SHP77 treated with DMSO at 0.1 percent for 48 hours (cell line): ENCODE results near the gene VPS37C.
"Not testable (repeated sequence)": the region's sequence is repeated elsewhere in the genome, so short reads cannot be mapped to it uniquely, and the experiment has no call there.

Experiments used
- DNase-seq: peaks from one replicate; lab custom pipeline; 2025; lab: John Stamatoyannopoulos, UW

VPS37C gene

DNA sequence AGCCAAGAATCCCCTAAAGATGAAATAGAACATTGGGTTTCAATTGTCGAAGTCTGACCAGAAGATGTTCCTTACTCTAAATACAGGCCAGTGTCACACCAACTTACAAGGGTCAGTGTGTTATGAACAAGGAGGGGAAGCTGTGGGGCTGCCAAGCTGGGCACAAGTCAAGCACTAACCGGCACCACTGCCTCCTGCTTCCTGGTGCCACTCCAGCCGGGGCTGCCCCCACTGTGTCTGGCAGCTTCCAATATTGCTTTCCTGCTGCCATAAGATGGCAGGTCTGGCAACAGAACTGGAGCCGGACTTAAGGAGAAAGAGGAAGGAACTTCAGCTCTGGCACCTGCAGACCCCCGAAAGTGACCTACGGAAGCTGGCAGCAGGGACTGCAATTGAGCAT, 13.7 kb upstream of the VPS37C start:
- DNase-seq: no peak

DNA sequence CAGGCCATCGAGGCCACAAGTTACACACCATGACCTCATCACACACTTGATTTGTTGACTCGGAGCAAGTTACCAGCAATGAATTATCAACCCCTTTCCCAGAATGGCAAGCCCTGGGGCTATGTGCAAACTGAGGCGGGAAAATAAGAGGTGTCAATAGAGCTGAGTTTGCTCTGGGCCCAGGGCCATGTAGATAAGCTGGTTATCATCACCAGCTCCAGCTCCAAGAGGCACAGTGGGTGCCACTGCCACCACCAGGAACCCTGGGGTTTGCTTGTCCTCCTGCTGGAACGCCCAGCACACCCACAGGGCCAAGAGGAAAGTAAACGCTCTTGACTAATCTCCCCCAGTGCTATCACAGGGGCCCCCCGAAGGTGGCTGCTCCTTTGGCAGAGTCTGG, 13.0 kb upstream of the VPS37C start:
- DNase-seq: no peak

DNA sequence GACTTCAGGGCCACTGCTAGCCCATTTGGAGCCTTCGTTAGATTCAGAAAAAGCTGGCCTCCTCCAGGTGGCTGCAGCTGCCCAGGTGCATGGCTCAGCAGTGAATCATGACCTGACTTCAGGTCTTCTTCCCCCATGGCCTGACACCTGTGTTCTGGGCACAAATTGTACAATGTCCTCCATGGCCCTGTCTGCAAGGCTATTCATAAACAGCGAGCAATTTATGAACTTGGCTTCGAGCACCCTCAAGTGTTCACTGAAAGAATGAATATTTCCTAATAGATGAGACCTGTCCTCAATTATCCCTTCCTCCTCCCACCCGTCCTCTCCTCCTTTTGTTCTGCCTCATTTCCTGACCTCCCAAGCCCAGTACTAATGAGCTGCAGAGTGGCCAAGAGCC, 12.2 kb upstream of the VPS37C start:
- no peak for DNase-seq

DNA sequence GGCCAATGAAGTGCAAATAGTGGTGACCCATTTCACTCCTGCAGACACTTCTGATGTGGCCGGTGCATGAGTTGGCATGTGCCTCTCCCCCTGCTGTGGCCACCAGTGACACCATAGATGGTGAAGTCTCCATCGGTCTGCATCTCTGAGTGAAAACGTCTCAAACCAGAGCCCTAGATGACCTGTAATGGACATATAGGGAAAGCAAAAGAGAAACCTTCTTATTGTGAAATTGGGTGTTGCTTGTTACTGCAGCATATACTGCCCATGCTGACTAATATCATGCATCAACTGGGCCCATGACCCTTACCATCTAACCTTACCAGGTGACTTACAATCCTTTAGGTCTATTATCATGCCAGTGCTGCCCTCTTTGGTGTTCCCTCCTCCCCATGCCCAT, 11.7 kb upstream of the VPS37C start:
- DNase-seq: no peak

DNA sequence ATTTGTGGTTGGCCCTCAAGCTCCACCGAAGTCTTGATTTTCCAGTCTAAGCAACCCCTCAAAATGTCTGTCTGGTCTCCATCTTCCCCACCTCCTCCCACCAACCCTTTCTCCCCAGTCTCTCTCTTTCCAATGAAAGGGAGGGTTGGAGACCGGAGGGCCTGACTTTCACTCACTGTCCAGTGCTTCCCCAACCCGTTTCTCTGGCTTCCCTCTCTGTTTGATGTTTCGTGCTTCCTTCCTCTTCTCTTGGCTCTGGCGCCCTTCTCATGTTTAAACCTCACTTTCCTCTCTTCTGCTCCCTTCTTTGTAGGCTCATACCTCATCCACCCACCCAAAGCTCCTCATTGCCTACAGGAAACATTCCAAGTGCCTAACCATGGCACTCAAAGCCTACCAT, 11.1 kb upstream of the VPS37C start:
- DNase-seq: no peak

DNA sequence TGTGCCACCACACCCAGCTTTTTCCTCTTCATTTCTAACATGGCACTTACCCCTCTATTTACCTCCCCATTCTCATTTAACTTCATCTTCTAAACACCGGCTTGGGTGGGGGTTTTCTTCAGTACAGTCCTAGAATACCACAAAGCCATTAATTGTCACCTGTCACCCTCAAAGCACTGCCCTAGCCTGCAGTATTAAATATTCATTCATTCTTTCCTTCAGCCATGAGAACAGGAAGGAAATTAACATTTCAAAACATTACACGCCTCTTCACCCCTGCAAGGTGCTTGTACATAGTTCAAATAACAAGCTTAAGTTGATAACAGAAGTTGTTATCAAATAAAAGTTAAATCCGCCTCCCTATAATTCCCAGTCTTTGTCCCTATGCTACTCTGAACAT, 10.7 kb upstream of the VPS37C start:
- no peak for DNase-seq

DNA sequence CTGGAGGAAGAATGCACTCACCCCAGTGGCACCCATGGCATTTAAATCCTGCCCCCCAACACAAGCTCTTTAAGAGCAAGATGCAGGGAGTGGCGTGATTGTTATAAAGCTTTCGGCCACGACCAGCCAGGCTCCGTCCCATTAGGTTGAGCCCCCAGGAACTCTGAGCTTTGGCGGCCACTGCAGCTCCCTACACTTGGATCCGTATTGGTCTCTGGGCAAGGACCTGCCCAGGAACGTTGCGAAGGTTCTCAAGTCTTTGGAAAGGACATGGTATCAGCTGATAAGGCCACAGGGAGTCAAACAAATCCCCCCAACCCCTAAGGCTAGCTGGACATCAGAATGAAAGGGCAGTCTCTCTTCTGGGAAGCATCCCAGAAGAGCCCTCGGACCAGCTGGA, 9.3 kb upstream of the VPS37C start:
- DNase-seq: no peak

DNA sequence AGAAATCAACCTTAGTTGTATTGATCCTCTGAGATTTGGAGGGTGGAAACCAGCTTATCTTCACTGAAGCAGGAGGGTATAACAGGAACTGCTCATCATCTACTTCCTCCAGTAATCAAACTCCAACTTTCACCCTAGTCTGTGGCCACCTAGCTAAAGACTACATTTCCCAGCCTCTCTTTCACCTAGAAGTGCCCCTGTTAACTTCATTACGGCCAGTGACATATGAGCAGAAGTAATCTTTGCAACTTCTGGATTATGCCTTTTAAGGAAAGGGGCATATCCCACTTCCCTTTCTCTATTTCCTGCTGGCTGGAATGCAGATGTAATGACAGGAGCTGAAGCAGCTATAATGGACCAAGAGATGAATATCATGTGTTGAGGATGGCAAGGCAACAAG, 7.6 kb upstream of the VPS37C start:
- no peak for DNase-seq

DNA sequence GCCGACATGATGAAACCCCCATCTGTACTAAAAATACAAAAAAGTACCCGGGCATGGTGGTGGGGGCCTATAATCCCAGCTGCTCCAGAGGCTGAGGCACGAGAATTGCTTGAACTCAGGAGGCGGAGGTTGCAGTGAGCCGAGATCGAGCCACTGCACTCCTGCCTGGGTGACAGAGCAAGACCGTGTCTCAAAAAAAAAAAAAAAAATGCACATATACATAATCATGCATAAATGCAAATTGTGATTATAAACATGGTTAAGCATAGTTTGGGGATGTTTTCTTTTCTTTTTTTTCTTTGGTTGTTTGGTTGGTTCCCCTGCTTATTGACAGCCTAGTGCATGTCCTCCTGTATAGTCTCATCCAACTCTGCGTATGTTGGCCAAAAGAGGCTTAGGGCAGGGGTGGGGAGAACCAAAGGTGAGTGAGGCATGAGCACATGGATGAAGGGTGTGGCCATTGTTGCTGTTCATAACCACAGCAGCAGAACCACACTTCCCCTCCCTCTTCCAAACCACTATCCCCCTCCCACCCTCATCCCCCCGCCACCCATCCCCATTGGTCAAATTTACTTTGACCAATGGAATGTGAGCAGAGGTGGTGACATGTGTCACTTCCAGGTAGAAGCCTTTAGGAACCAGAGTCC, 6.9 kb upstream of the VPS37C start:
- DNase-seq: no peak

DNA sequence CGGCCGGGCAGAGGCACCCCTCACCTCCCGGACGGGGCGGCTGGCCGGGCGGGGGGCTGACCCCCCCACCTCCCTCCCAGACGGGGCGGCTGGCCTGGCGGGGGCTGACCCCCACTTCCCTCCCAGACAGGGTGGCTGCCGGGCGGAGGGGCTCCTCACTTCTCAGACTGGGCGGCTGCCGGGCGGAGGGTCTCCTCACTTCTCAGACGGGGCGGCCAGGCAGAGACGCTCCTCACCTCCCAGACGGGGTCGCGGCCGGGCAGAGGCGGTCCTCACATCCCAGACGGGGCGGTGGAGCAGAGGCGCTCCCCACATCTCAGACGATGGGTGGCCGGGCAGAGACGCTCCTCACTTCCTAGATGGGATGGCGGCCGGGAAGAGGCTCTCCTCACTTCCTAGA, 5.1 kb upstream of the VPS37C start:
- not testable (repeated sequence) for DNase-seq

DNA sequence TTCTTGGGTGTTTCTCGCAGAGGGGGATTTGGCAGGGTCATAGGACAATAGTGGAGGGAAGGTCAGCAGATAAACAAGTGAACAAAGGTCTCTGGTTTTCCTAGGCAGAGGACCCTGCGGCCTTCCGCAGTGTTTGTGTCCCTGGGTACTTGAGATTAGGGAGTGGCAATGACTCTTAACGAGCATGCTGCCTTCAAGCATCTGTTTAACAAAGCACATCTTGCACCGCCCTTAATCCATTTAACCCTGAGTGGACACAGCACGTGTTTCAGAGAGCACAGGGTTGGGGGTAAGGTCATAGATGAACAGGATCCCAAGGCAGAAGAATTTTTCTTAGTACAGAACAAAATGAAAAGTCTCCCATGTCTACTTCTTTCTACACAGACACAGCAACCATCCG, 4.6 kb upstream of the VPS37C start:
- not testable (repeated sequence) for DNase-seq

DNA sequence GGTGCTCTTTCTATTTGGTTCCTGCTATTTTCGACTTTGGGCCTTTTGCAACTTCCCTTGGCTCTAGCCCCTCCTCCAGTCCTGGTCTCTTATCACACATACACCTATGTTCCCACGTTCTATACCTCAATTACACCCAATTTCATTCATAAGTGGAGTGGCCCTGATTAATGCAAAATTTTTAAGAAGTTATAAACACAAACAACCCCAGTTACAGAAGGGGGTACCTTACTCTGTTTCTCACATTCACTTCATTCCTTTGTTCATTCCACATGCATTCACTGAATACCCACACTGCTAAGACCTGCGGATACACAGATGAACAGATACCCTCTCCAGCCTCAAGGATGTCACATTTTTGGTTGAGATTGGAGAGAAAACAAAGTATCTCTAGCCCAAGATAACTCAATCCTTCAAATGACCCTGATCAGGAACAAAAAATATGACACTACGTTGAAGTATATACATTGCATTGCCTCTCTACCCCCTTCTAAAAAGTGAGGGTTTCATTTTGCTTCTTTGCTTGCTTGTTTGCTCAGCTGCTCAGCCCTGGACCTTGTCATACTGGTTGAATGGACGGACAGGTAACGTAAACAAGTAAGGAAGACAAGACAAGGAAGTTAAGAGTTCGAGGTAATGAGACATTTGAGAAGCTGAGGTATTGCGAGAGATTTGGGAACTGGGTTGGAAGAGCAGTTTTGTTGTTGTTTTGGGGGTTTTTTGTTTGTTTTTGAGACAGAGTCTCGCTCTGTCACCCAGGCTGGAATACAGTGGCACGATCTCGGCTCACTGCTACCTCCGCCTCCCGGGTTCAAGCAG, 3.6 kb upstream of the VPS37C start:
- peak; percentile 34 for DNase-seq

DNA sequence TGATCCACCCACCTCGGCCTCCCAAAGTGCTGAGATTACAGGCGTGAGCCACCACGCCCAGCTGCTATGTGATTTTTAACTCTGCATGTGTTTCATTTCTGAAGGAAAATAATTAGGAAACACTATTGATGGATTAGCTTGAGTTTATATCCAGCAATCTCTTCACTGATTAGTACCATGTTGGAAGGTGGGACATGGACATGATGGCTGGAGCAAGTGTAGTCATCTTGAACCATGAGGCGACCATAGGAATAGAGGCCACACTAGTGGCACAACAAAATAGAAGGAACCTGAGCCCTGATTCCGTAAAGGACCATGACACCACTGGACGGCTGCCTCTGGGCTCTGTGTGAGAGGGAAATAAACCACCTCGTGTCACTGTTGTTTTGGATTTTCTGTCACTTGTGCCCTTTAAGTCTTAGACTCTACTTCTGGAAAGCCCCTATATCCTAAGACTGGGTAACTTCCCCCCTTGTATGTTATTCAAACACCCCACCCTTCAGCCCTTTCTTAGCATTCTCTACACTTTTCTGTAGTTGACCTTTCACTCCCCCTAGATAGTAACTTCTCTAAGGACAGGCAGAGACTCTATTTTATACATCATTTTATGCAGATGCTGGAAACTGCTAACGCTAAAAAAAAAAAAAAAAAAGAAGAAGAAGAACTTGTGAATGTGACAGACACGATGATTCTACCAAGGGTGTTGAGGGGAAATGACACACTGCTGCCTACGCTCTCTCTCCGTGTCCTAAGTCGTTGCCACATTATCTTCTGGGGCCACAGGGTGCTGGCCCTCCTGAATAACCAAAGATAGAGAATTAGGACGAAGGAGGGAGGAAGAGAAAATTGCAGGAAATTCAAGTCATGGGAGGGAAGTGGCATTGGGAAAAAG, 2.7 kb upstream of the VPS37C start:
- no peak for DNase-seq

DNA sequence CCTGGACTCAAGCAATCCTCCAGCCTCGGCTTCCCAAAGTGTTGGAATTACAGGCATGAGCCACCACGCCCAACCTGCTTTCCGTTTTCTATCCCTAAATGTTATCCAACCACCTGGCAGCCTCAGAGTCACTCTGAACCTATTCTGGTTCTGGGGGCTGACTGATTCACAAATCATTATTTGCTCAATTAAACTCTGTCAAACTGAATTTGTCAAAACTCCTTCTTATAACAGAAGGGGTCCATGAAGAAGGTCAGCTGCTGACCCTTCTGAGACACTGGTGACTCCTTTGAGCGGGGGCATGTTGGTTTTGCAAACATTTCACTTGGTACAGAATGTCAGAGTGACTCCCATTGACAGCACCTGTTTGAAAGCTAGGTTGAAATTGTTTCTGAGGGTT, 1.8 kb upstream of the VPS37C start:
- no peak for DNase-seq

DNA sequence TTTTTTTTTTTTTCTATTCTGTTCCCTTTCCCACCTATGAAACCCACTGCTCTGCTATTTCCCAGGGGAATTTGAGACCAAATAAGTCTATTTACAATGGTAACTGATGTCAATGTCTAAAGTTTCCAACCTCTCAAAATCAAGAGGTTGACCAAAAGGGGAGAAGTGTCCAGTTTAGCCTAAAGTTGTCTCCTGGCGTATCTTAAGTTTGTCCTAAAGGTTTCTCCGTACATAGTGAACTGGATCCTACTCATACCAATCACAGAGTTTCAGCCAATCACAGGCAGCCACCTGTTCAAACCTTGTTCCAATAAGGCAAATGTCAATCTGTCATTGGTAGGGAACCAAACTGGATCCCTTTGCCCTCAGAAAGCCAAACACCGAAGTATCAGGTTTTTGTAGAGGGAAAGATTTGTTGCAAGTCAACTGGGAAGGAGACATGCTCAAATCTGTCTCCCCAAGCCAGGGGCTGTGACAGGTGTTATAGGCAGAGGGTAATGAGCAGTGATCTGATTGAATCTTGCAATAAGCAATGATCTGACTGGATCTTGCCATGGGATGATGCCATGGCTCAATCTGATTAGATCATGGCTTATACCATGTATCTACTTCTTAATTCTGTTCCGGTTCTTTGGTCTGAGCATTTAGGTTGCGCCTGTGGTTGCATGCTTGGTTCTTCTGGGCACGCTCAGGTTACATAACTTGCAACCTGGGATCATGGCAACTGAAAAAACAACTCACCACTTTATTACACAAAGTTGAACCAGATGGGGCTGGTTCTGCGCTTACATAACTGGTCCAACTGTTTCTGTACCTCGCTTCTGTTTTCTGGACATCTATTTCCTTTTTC, 1.1 kb upstream of the VPS37C start:
- DNase-seq: peak; percentile 47

DNA sequence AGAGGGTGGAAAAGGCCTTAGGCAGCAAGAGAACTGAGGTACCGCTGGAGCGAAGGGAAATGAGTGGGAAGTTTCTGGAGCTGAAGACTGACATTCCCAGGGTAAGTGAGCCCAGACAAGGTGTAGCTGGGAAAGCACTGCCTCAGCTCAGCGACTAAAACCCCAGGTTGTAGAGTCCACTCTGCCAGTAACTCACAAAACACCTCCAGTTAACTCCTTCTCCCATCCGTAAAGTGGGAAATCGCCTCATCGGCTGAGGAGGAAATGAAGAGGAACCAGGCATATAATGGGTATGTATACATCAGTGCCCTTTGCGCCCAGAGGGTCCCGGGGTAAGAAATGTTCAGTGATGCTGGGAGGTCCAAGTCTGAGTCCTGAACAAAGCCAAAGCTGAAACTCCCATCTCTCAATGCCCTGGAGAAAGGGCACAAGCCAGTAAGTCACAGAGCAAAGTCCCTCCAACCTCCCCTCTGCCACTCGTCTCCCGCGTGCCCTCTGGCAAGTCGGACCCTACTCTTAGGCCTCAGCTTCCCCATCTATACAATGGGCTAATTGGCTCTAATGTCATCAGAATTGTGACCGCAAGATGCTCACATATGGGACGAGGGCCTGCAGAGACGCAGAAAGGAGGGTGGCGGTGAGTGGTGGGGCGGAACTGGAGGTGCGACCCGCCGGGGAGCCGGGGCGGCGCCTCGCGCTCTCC, 588 bp downstream of the VPS37C start:
- no peak for DNase-seq

DNA sequence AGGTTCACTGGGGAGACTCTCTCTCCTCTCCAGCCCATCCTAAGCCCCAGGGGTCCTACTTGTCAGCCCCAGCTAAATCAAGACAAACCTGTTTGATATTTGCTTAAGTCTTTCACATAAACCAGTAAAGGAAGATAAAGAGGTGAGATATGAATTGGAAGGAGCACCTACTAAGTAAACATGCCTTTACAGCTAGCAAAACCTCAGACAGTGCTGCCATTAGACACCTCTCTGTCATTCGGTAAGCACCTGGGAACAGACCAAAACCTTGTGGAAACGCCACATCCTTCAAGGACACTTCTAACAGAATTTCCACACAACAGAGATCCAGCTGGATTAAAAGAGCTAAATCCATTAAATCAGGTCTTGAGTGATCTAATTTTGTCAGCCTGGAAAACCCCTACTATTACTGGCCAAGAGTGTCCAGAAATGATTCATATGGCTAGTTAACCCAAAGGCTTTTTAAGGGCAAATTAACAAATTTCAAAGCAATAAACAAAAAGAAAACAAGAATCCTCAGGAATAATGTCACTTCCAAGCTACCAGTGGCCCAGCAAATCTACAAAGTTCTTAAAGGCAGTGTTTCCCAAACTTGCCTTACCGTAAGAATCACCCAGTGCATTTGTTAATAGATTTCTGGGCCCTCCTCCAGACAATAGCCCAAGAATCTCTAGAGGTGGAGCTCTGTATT, 2.4 kb downstream of the VPS37C start:
- no peak for DNase-seq

DNA sequence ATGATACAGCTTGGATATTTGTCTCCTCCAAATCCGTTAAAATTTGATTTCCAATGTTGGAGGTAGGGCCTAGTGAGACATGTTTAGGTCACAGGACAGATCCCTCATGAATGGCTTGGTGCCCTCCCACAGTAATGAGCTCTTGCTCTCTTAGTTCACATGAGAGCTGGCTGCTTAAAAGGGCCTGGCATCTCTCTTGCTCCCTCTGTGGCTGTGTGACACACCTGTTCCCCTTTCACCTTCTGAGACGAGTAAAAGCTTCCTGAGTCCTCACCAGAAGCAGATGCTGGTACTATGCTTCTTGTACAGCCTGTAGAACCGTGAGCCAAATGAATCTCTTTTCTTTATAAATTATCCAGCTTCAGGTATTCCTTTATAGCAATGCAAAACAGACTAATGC, 3.5 kb downstream of the VPS37C start:
- DNase-seq: no peak

DNA sequence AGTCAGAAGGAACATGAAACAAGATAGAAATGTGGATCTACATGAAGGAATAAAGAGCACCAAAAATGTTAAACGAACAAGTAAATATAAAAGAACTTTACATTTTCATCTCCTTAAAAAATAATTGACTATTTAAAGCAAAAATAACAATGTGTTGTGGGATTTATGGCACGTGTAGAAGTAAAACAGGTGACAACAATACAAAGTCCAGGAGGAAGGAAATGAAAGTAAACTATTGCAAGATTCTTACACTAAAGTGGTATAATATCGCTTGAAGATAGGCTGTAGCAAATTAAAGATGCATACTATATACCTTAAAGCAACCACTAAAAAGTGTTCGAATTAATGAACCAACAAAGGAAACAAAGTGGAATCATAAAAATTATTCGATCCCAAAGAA, 5.5 kb downstream of the VPS37C start:
- DNase-seq: no peak

DNA sequence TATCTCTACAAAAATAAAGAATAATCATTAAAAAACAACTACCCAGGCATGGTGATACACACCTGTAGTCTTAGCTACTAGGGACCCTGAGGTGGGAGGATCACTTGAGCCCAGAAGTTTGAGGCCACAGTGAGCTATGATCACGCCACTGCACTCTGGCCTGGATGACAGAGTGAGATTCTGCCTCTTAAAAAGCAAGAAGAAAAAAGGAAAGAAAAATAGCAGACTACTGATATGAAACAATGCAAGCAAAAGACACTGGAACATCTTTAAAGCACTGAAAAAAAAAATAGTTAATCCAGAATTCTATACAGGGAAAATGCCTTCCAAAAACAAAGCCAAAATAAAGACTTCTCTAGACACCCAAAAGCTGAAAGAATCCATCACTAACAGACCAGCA, 5.9 kb downstream of the VPS37C start:
- no peak for DNase-seq

DNA sequence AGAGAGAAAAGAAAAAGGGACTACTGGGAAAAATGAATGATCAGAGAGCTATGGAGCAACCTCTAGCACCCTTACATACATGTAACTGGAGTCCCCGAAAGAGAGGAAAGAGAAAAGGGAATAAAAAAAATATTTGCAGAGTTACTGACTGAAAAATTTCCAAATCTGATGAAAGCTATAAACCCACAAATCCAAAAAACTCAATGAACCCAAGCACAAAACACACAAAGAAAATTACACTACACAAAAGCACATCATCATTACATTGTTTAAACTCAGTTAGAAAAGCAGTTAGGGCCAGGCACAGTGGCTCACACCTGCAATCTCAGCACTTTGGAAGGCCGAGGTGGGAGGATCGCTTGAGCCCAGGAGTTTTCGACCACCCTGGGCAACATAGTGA, 6.7 kb downstream of the VPS37C start:
- DNase-seq: no peak
